HepG2 (cell line): ENCODE measurements around the gene C10orf90. TPM values are rescaled to one million over a fixed set of nuclear protein-coding genes. Genes with fewer than 3 reads are reported as not detected.

Experiments
- ATAC-seq: fragments of 200-7000 bp; cut with Tn5 transposase; 3 replicates; pipeline ENCODE4 v1.9.1; 2020; ENCODE audit warnings: mild to moderate bottlenecking, moderate library complexity
- BruUV-seq: library from RNA; stranded (reverse); fragments of 400-500 nt; replicated peaks from 2 replicates; lab custom pipeline; 2021; lab: Mats Ljungman, UMichigan
- CTCF ChIA-PET: fragments of 300-600 bp; formaldehyde crosslinking; extraction: SDS; loops from one replicate; lab custom pipeline; 2021; ENCODE audit warnings: low total read pairs, inconsistent platforms, low intra/inter-chr PET ratio; lab: Yijun Ruan, JAX
- POLR2A ChIA-PET: fragments of 350-600 bp; sonication (Branson Sonifier 250); formaldehyde crosslinking; loops from one replicate; lab custom pipeline; 2020; ENCODE audit warnings: antibody characterized with exemption, inconsistent platforms; lab: Yijun Ruan, JAX
- DNase-seq: peaks from one replicate; pipeline ENCODE4 v3.0.0-alpha.2; 2015; ENCODE audit warnings: low spot score
- FAIRE-seq: peaks from 3 replicates; lab custom pipeline; 2011; peaks lifted over from hg19 to GRCh38; lab: Jason Lieb, UNC
- H2AFZ ChIP-seq: one replicate; pipeline ENCODE4 v1.6.1; 2011; ENCODE audit warnings: low read length, inconsistent platforms
- H3K27ac ChIP-seq: fragments of 300-600 bp; 3 replicates; pipeline ENCODE4 v1.8.0; 2011; ENCODE audit warnings: mixed run types, mild to moderate bottlenecking, mixed read lengths, low read length, inconsistent platforms; ENCODE audit not compliant: insufficient read depth; ENCODE audit errors: extremely low read length
- H3K27me3 ChIP-seq, 2 experiments: fragments of 200-600 bp in 1 of 2; 2 replicates in 1 of 2; 3 replicates in 1 of 2; pipeline versions ENCODE4 v1.6.0 to v1.8.0; 2011; ENCODE audit warnings: low read length in 2 of 2, mild to moderate bottlenecking in 2 of 2, moderate library complexity in 2 of 2, inconsistent platforms in 1 of 2; ENCODE audit not compliant: insufficient read depth in 2 of 2, control insufficient read depth in 1 of 2
- H3K36me3 ChIP-seq, 2 experiments: fragments of 200-600 bp in 1 of 2; replicated peaks in 1 of 2; 2 replicates in 1 of 2; 3 replicates in 1 of 2; pipeline versions ENCODE4 v1.5.1 to v1.8.0; 2011; ENCODE audit warnings: low read length in 2 of 2, inconsistent platforms in 1 of 2; ENCODE audit not compliant: insufficient read depth in 2 of 2, control insufficient read depth in 1 of 2
- H3K4me1 ChIP-seq: 2 replicates; pipeline ENCODE4 v1.5.1; 2012; ENCODE audit warnings: low read length, inconsistent platforms; ENCODE audit not compliant: insufficient read depth
- H3K4me2 ChIP-seq: 2 replicates; pipeline ENCODE4 v1.6.0; 2011; ENCODE audit warnings: low read depth, low read length, inconsistent platforms
- H3K4me3 ChIP-seq, 3 experiments: fragments of 200-600 bp in 1 of 3; sonication (generic), shearing (Covaris generic) in 1 of 3; replicated peaks in 1 of 3; 2 replicates each; pipeline ENCODE4 v1.5.1; 2011 to 2016; ENCODE audit warnings: low read length in 3 of 3, inconsistent platforms in 2 of 3, low read depth in 2 of 3, mild to moderate bottlenecking in 2 of 3, control low read depth in 1 of 3, mixed read lengths in 1 of 3; ENCODE audit not compliant: insufficient read depth in 1 of 3
- H3K79me2 ChIP-seq: one replicate; pipeline ENCODE4 v1.6.1; 2011; ENCODE audit warnings: low read length, inconsistent platforms; ENCODE audit not compliant: insufficient read depth
- H3K9ac ChIP-seq: 2 replicates; pipeline ENCODE4 v1.6.0; 2011; ENCODE audit warnings: mild to moderate bottlenecking, low read depth, low read length, inconsistent platforms; ENCODE audit not compliant: insufficient read depth
- H3K9me3 ChIP-seq: 2 replicates; pipeline ENCODE4 v1.5.1; 2012; ENCODE audit warnings: mild to moderate bottlenecking, low read length
- H4K20me1 ChIP-seq: 2 replicates; pipeline ENCODE4 v1.6.0; 2011; ENCODE audit warnings: inconsistent platforms, mild to moderate bottlenecking, low read length, moderate library complexity; ENCODE audit not compliant: insufficient read depth
- BATF2 ChIP-seq: sonication (generic); formaldehyde crosslinking; IDR thresholded peaks from 2 replicates; pipeline ENCODE4 v1.8.0; 2022; ENCODE audit warnings: mild to moderate bottlenecking, missing genetic modification reagents, moderate library complexity
- JDP2 ChIP-seq: sonication (generic); formaldehyde crosslinking; IDR thresholded peaks from 2 replicates; pipeline ENCODE4 v1.8.1; 2022; ENCODE audit warnings: missing genetic modification reagents, borderline replicate concordance
- LCORL ChIP-seq, 2 experiments: fragments of 450-650 bp in 1 of 2; sonication (generic) in 1 of 2; formaldehyde crosslinking in 1 of 2; IDR thresholded peaks; 2 replicates each; pipeline versions ENCODE4 v1.5.0 to v1.6.1; 2017 to 2020; ENCODE audit warnings: antibody characterized with exemption in 1 of 2, missing genetic modification reagents in 1 of 2
- RERE ChIP-seq: IDR thresholded peaks from 2 replicates; pipeline ENCODE4 v1.6.1; 2016; ENCODE audit warnings: low read depth, missing genetic modification reagents, missing compliant biosample characterization
- ZNF414 ChIP-seq: sonication (generic); formaldehyde crosslinking; IDR thresholded peaks from 2 replicates; pipeline ENCODE4 v1.5.0; 2020; ENCODE audit warnings: missing genetic modification reagents
- ZNF629 ChIP-seq: sonication (generic); formaldehyde crosslinking; conservative IDR thresholded peaks from 2 replicates; pipeline ENCODE4 v1.5.0; 2020; ENCODE audit warnings: missing genetic modification reagents
- ZNF720 ChIP-seq: sonication (generic); formaldehyde crosslinking; IDR thresholded peaks from 2 replicates; pipeline ENCODE4 v1.4.0; 2020; ENCODE audit warnings: missing genetic modification reagents
- WGBS: methylation state at CpG from one replicate; pipeline ENCODE4 v1.1.6; 2017; ENCODE audit warnings: low lambda C conversion rate; 5-methylcytosine and 5-hydroxymethylcytosine counted together
- in situ Hi-C: cut with HindIII; loops from 2 replicates; pipeline ENCODE4 v1.10.0; 2017; ENCODE audit warnings: low pct_unique_long_range_greater_than_20kb; ENCODE audit not compliant: extremely low pct_ligation_motif_present
- intact Hi-C: fragments of 100-400 bp; cut with micrococcal nuclease; formaldehyde crosslinking; loops from one replicate; pipeline ENCODE4 v1.10.0; 2022; ENCODE audit not compliant: unreplicated experiment
- polyA plus RNA-seq, 8 experiments: library from polyadenylated mRNA; depleted of rRNA in 3 of 8; stranded (reverse) in 7 of 8; unstranded in 1 of 8; fragments of >200 nt; fragmentation: Illumina TruSeq in 4 of 8; extraction: Trizol in 4 of 8; gene quantifications; 2 replicates each; pipeline versions ENCODE4 v1.2.1 to v1.2.3, GENCODE V29; 2011 to 2016; ENCODE audit warnings: low read depth in 4 of 8, missing spikeins in 1 of 8, mixed read lengths in 1 of 8; ENCODE audit not compliant: insufficient read depth in 1 of 8
- total RNA-seq, 5 experiments: library from RNA; depleted of rRNA; stranded (reverse); fragments of >200 nt; fragmentation: Illumina TruSeq; extraction: Trizol; gene quantifications; 2 replicates each; pipeline ENCODE4 v1.2.3, GENCODE V29; 2016; ENCODE audit warnings: low read depth in 1 of 5

Gene C10orf90
- total and polyA plus RNA-seq, 2 of the 13 experiments (the other 11 are each of a cell fraction or from before 2014, with no cell fraction given) = not detected

- no peak for FAIRE-seq
- no TSS peak for BruUV-seq
- H3K27me3 ChIP-seq = peaks cover 0 to 10% of the 10 kb centered on the region in 2 experiments; a peak in 1 of 5 replicates
Observed at GRCh38 chr10:126533644-126534043, 136.8 kb downstream of the C10orf90 start.

GRCh38 chr10:126528315-126528835 is 142.1 kb downstream of the C10orf90 start:
- Histone ChIP-seq H3K9me3 (no peaks in the 10 kb centered on the region), H2AFZ (no peak overlapping the region), H3K27ac (no peak overlapping the region), H3K4me3 (no peak overlapping the region), H3K9ac (no peak overlapping the region), H3K79me2 (no peaks in the 10 kb centered on the region), H3K4me1 (no peaks in the 10 kb centered on the region), H4K20me1 (no peaks in the 10 kb centered on the region), H3K36me3 (no peaks in the 10 kb centered on the region), H3K27me3 (no peaks in the 10 kb centered on the region; a peak in 1 of 5 replicates), H3K4me2 (no peak overlapping the region)
- POLR2A ChIA-PET = no interaction called here
- under 1% methylated on average over 3 of the region's 8 CpGs for WGBS
- ATAC-seq = no peak
- intact Hi-C loops = no loop called here
- no peak for FAIRE-seq
- no peak for TF ChIP-seq BATF2 (CRISPR knock-in tag)
- TF ChIP-seq RERE = no peak
- TF ChIP-seq ZNF414 (CRISPR knock-in tag) = no peak
- TF ChIP-seq ZNF629 (CRISPR knock-in tag) = peak; percentile 28; the same call in 1 of the 2 replicates
- no peak for TF ChIP-seq JDP2 (CRISPR knock-in tag)
- no peak for TF ChIP-seq ZNF720 (CRISPR knock-in tag)
- BruUV-seq = no TSS peak
- no peak for DNase-seq
- in situ Hi-C loops = no loop called here
- CTCF ChIA-PET = no interaction called here

More at GRCh38 chr10:126533644-126534043, 136.8 kb downstream of the C10orf90 start:
- no peaks in the 10 kb centered on the region for H3K36me3 ChIP-seq
- POLR2A ChIA-PET = no interaction called here
- 61% methylated on average over 4 of the region's 5 CpGs for WGBS
- no peak overlapping the region for H3K27ac ChIP-seq
- TF ChIP-seq LCORL (IDR thresholded peaks at IDR 0.05) (no peak), LCORL (CRISPR knock-in tag; IDR thresholded peaks at IDR 0.05) (no peak)
- TF ChIP-seq, all 625 proteins: peak for 0
- H3K9ac ChIP-seq = no peak overlapping the region
- intact Hi-C loops (no loop called here), in situ Hi-C loops (no loop called here)
- H3K79me2 ChIP-seq = no peaks in the 10 kb centered on the region
- no peaks in the 10 kb centered on the region for H3K9me3 ChIP-seq
- H3K4me3 ChIP-seq = no peak overlapping the region
- CTCF ChIA-PET = no interaction called here
- H3K4me1 ChIP-seq = no peaks in the 10 kb centered on the region
- no peaks in the 10 kb centered on the region for H4K20me1 ChIP-seq
- DNase-seq (no peak), ATAC-seq (no peak)
- no peak overlapping the region for H3K4me2 ChIP-seq
- no peak overlapping the region for H2AFZ ChIP-seq
